GM18517 (cell line): ENCODE measurements around the gene ZNF177.
"Not testable (repeated sequence)": the region's sequence is repeated elsewhere in the genome, so short reads cannot be mapped to it uniquely, and the experiment has no call there.

Experiments used
- ATAC-seq: cut with Tn5 transposase; IDR thresholded peaks from one replicate; pipeline ENCODE4 v1.9.1; 2021; ENCODE audit warnings: mild to moderate bottlenecking, moderate library complexity; ENCODE audit not compliant: unreplicated experiment

ZNF177 gene

GRCh38 chr19:9362905-9363304 is at the start of gene ZNF177:
Gene ZNF177 (plus strand): TSS chr19:9363013. CDS start chr19:9378312, 15,299 bp downstream.
- no peak for ATAC-seq

GRCh38 chr19:9313756-9314155 is 49.1 kb upstream of the ZNF177 start:
- ATAC-seq: no peak

- no peak for ATAC-seq
Observed at GRCh38 chr19:9321338-9321737, 41.5 kb upstream of the ZNF177 start.

GRCh38 chr19:9321756-9322155 is 41.1 kb upstream of the ZNF177 start:
- not testable (repeated sequence) for ATAC-seq

- not testable (repeated sequence) for ATAC-seq
Observed at GRCh38 chr19:9322201-9322600, 40.6 kb upstream of the ZNF177 start.

- ATAC-seq: peak; percentile 34
Observed at GRCh38 chr19:9323557-9323918, 39.3 kb upstream of the ZNF177 start.

GRCh38 chr19:9323919-9324583 is 38.8 kb upstream of the ZNF177 start, which contains the start of gene ZNF559:
Gene ZNF559 (plus strand): TSS chr19:9324179. CDS start chr19:9338550, 14,371 bp downstream.
- ATAC-seq: peak; percentile 96

- no peak for ATAC-seq
Observed at GRCh38 chr19:9324584-9324962, 38.2 kb upstream of the ZNF177 start.

- ATAC-seq: no peak
Observed at GRCh38 chr19:9329999-9330398, 32.8 kb upstream of the ZNF177 start.

- ATAC-seq: no peak
Observed at GRCh38 chr19:9342610-9343304, 20.1 kb upstream of the ZNF177 start.

- no peak for ATAC-seq
Observed at GRCh38 chr19:9345005-9345404, 17.8 kb upstream of the ZNF177 start.

GRCh38 chr19:9348253-9348652 is 14.6 kb upstream of the ZNF177 start:
- no peak for ATAC-seq

GRCh38 chr19:9348671-9349070 is 14.1 kb upstream of the ZNF177 start:
- ATAC-seq: no peak

- ATAC-seq: no peak
Observed at GRCh38 chr19:9352505-9352904, 10.3 kb upstream of the ZNF177 start.

- no peak for ATAC-seq
Observed at GRCh38 chr19:9353011-9353410, 9.8 kb upstream of the ZNF177 start.

- no peak for ATAC-seq
Observed at GRCh38 chr19:9354651-9355050, 8.2 kb upstream of the ZNF177 start.

GRCh38 chr19:9370738-9371619 is 8.2 kb downstream of the ZNF177 start:
- ATAC-seq: no peak

GRCh38 chr19:9381361-9381785 is 18.6 kb downstream of the ZNF177 start:
- ATAC-seq: no peak

- no peak for ATAC-seq
Observed at GRCh38 chr19:9406798-9407352, 44.1 kb downstream of the ZNF177 start.

- ATAC-seq: no peak
Observed at GRCh38 chr19:9407827-9408226, 45.0 kb downstream of the ZNF177 start.
